HG03025 (cell line): ENCODE data around the gene CD28.
"Not testable (repeated sequence)": the region's sequence is repeated elsewhere in the genome, so short reads cannot be mapped to it uniquely, and the experiment has no call there.

Source experiments
- ATAC-seq: cut with Tn5 transposase; IDR thresholded peaks from one replicate; pipeline ENCODE4 v1.9.1; 2021; ENCODE audit warnings: mild to moderate bottlenecking, moderate library complexity; ENCODE audit not compliant: unreplicated experiment, low FRiP score

CD28 gene

DNA sequence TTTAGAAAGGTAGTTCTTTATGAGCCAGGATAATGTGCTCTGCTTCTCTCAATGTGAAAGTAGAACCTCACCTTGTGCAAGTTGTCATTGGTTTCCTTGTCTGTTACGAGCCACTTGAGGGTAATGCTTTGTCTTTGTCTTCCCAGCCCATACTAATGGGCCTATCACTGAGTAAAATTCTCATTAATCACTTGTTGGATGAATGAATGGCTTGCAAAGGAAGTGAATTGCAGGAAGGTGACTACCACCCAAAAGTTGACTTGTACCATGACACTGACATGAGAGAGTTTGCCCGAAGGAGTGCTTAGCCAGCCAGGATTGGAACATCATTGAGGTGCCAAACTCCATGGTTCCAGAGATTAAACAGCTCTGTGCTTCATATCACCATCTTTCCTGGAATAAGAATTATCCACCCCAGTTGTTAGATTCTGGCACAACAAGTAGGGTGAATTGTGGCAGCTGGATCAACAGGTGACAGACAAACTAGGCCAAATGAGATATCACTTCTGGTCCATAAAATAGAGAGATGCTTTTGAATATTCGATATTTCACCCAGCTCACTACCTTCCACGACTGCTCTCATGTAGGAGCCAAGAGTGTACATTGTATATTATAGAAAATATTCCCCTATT lies 20.5 kb upstream of the CD28 start:
- ATAC-seq = no peak

DNA sequence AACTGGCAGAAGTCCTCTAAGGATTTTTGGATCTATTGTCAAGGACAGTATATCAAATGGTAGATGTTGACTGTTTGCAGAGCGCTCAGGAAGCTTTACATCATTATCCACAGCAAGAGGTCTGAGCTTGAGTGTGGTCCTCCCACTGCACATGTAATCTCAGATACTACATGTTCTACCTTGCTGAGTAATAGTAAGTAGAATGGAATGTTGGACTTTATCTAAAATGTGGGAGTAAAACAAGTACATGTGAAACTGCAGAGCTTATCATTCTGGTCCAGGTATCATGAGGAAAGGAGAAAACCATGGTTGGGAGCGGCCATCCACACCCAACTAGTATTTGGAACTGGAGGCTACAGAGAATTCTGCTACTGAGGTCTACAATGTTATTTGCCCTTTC lies 19.3 kb upstream of the CD28 start:
- ATAC-seq = no peak

DNA sequence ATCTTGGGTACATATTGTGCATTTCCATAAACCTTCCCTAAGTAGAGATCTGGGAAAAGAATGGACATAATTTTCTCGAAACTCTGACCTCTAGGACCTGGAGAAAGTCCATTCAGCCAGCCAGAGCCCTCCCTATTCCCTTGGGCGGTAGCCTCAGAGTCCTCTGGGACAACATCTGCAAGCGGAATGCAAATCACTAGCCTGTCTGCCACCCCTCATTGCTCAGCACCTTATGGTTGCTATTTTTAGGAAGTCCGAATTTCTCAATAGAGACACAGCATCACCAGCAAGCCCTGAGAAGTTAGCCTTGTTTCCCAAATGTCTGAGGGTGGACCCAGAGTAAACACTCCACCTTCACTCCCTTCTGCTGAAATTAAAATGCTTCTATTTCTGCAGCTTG lies 17.6 kb upstream of the CD28 start:
- peak; percentile 49 for ATAC-seq

DNA sequence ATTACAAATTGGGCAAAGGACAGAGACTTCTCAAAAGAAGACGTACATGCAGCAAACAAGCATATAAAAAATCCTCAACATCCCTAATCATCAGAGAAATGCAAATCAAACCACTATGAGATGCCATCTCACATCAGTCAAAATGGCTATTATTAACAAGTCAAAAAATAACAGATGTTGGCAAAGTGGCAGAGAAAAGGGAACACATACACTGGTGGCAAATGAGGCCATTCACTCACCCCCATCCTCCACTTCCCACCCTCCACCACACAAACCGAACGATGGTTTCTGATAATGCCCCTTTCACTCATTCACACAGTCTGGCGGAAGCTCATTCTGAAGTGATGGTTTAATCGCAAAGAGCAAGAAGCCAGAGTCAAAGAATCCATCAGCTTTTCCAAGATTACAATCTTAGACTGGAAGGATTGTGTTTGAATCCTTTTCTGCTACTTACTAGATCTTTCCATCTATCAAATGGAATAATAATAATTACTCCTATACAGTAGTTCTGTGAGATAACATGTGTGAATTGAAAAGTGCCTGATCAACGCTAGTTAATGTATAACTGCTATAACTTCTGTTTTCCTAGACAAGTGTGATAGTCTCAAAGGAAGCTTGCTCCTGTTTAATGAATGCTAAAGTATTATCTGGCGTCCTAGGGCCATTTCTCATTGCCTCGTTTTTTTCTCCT lies 16.9 kb upstream of the CD28 start:
- ATAC-seq = no peak

DNA sequence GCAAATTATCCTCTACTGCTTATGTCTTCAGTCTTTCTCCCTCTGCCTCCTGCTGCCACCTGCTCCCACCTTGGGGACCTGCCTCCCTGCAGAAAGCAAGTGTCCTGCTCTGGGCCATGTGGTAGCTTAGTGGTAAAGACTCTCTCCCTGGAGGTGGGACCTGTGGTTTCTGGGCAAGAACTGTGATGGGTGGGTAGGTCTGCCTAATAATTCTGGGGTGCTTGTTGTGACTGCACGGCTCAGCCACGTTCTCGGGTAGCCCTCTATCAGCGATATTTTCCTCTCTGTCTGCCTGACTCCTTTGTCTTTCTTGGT lies 16.4 kb upstream of the CD28 start:
- ATAC-seq = no peak

DNA sequence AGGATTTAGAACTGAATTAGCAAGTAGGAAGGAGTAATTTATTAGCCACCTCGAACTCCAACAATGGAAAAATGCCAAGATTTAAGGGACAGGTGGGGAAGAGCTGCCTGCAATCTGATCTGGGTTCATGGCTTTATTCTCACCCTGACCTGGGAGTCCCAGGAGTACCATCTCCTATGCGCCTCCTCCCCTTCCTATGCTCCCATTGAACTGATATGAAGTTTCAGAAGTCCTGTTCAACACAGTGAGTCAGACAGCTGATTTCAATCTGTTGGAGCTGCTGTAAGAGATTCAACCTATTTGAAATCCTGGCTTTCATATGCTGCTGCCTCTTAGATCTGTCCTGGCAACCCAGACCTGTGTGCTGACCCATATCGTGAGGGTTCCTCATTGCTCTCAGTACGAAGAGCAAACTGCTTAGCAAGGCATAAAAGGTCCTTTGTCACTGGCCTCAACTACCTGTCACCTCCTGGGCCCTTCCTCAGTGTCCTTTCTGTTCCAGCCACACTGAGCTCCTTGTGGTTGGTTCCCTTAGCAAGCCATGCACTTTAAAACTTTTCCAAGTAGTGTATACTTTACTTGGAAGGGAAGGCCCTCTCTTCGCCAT lies 15.9 kb upstream of the CD28 start:
- ATAC-seq = no peak

DNA sequence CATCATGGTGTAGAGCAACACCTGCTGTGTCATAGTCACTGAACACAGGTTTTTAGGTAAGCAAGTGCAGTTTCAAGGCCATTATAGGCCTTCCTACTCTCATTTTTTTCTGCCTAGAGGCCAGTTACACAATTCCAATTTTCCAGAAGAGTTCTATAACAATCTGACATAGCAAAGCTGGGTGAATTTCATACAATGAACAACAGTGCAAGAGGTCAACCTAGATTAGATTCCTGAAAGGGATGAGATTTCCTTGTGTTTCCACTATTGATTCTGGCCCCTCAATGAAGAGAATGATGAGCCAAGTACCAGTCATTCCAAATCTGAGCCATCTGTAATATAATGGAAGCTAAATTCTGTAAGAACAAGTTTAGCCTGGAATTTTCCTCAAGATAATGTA lies 15.3 kb upstream of the CD28 start:
- no peak for ATAC-seq

DNA sequence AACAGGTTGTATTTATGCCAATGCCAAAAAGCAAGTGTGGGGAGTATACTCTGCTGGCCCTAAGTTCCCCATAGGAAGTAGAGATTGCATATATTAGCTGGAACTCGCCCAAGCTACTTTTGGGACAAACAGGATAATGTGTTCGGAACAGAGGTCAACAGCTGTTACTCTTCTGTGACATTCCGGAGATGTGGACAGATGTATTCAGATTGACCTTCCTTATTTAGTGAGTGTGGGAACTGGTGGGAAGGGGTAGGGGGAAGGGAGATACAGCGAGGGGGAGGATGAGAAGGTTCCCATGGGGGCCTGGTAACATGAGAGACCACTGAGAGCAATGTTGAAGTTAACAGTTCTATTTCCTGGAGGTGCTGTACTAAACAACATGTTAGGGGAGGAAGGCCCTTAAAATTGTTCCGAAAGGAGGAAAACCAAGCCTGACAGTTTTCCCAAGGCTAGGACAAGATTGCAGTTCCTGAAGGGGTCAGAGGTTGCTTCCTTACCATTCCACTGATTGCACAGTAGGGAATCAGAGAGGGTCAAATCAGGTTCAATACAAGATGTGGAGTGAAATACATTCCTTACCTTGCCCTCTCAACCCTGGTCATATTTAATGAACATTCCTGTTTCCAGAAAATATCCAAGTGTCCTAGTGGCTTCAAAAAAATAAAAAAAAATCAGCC lies 14.3 kb upstream of the CD28 start:
- no peak for ATAC-seq

DNA sequence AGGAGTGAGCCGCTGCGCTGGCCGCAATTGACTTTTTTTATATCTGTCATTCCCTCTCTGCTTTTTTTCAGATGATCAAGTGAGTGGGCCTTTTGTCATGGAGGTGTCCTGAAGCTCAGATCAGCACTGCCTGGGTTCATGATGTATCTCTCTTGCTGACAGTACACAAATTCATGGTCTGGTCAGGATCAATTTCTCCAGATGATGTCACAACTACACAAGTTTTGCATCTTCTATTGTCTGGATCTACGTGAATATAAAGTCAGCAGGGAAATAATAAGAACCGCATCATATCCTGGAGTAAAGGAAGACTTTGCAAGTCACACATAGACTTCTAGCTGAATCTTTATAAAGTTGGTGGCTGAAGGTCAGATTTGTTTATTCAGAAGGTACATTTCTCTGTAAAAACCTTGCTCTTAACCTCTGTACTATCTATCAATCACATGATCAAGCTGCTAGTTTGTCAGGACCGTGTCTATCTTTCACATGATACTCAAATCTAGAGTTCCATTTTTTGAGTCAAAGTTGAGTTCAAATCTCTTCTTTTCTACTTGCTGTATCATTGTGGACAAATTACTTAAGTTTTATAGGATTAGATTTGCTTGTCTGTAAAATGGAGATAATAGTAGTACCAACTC lies 13.1 kb upstream of the CD28 start:
- no peak for ATAC-seq

DNA sequence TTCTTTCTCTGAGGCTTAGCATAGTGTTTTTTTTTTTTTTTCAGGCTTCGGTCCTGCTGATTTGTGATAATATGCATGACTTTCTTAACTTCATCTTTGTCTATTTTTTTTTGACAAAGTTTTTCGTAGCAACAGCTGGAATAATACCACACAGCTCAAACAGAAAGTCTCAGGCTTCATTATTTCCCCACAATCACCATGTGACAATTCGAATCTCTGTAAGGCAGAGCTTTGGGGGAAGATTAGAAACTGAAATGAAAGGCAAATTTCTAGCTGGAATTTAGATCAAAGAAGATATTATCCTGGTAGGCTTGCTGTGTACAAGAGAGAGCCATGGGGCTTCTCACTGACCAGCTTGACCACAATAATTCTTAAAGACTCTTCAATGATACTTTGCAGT lies 12.2 kb upstream of the CD28 start:
- ATAC-seq = no peak

DNA sequence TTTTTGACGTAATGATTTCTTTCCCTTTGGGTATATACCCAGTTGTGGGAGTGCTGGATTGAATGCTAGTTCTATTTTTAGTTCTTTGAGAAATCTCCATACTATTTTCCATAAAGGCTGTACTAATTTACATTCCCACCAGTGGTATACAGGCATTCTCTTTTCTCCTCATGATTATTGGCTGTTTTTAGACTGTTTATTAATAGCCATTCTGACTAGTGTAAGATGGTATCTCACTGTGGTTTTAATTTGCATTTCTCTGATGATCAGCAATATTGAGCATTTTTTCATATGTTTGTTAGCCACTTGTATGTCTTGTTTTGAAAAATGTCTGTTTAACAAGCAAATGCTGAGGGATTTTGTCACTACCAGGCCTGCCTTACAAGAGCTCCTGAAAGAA lies 9.2 kb upstream of the CD28 start:
- ATAC-seq = no peak

DNA sequence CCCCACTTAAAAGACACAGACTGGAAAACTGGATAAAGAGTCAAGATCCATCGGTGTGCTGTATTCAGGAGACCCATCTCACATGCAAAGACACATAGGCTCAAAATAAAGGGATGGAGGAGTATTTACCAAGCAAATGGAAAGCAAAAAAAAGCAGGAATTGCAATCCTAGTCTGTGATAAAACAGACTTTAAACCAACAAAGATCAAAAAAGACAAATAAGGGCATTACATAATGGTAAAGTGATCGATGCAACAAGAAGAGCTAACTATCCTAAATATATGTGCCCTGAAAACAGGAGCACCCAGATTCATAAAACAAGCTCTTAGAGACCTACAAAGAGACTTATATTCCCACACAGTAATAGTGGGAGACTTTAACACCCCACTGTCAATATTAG lies 8.7 kb upstream of the CD28 start:
- ATAC-seq = not testable (repeated sequence)

DNA sequence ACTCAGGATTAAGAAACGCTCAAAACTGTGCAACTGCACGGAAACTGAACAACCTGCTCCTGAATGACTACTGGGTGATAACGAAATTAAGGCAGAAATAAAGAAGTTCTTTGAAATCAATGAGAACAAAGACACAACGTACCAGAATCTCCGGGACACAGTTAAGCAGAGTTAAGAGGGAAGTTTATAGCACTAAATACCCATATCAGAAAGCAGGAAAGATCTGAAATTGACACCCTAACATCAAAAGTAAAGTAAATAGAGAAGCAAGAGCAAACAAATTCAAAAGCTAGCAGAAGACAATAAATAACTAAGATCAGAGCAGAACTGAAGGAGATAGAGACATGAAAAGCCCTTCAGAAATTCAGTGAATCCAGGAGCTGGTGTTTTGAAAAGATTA lies 8.0 kb upstream of the CD28 start:
- ATAC-seq = not testable (repeated sequence)

DNA sequence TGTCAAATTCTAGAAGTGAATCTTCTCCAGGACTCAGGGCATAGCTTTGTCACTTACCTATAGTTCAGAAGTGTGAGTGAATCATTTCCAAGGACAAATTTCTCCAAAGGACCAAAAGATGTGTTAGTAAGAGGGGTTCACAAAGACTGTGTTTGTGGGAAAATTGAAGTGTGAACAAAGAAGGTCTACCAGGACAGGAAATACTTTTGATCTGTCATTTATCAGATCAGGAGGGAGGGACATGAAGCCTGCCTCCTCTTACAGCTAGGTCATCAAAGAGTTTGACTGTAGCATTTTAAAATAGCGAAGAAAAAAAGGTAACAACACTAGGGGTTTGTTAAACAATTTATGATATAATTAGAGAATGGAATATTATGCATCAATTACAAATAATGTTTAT lies 2.0 kb upstream of the CD28 start:
- no peak for ATAC-seq

DNA sequence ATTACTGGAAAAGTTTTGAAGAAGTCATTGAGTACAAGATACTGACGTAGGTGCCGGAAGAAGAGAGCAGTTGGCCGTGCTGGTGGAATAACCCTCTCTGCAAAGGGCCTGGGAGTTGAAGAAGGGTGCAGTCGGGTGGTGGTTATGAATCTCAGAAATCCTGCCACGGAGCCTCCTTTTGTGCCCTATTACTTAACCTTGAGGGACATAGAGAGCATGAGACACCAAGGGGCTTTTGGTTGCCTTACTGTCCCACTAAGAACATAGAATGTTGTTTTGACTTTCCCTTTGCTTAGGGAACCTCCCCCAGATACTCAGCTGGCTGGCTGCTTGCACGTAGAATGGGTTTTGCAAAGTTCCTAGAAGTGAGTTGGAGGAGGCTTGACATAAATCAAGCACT lies 1.3 kb upstream of the CD28 start:
- ATAC-seq = no peak

DNA sequence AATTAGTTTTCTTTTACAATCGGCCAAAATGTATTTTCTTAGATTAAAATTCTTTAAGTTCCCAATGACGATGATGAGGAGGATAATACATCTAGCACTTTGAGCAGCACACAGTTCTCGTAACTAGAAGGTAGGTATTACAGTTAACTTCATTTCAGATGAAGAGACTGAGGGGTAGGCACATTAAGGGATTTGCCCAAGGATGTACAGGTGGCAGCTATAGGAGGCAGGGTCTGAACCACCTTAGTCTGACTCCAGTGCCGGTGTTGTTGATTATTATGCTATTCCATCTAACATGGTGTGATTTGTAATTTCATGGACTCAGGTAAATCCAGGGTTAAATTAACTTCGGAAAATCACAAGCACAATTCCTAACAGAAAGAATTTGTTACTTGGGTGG lies 1.1 kb downstream of the CD28 start:
- ATAC-seq = no peak

DNA sequence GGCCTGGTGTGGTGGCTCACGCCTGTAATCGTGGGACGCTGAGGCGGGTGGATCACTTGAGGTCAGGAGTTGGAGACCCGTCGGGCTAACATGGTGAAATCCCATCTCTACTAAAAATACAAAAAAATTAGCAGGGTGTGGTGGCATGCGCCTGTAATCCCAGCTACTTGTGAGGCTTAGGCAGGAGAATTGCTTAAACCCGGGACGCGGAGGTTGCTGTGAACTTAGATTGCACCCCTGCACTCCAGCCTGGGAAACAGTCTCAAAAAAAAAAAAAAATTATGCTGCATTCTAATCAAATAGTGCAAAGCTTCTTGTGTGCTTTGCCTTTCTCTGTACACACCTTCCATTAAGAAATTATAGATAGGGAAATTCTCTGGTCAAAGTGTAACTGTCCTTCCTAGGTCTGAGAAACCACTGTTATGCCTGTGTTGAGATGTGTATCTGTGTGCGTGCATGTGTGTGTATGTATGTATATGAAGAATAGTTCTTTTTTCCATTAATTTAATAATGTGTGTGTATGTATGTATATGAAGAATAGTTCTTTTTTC lies 2.5 kb downstream of the CD28 start:
- ATAC-seq = no peak

DNA sequence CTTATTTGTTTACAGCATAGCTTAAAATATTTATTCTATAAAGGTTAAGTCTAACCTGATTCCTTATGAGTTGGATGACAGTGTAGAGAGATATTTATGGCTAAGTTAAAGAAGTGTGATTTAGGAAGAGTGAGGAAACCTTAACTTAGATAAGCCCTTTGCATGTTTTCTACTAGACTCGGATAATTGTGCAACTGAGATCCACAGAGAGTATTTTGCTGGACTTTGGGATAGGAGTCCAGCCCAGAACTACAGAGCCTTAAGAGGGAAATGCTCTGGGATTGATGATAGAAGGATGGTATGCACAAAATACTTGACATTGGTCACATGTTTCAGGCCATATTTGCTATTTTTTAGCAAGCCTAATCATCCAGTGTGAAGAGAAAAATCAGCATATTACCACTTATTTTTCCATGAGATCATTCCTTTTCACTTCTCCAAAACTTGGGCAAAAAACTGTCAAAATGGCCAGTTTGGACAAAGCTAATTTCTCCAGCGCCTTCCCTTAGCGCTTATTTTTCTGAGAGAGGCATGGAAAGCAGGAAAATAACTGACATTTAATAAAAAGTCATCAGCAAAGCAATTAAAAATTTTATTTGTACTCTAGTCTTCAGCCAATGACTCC lies 3.1 kb downstream of the CD28 start:
- no peak for ATAC-seq

DNA sequence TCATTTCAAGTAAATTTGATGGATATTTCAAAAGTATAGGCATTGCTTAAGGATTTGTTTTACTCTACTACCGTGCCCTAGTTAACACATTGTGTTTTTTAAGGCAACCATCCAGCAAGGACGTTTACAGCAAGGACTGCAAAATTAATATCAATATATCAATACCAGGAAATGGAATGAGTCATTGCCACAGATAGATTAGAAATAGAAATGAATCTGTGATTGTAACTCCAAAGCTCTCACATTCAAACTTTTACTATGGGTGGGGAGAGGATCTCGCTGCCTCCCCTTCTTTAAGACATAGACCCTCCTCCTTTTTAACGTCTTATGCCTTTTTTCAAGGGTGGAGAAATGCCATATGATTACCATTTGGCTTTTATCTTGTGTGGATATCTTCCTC lies 3.8 kb downstream of the CD28 start:
- no peak for ATAC-seq

DNA sequence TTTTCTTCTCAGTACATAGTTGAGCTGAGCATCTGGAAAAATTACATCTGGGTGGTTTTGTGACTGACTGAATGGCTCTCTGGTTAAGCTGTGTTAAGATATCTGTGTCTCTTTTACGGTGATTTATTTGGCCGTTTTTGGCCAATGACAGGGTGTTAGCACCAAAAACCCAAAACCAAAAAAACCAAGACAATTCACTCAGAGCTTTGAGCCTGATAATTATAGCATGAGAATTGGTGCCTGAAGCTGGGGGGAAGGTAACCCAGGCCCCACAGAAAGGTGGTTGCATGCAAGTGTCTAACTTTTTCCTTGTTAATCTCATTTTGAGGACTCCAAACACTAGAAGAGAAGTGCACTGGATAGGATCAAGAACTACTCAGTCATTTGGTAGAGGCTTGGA lies 4.5 kb downstream of the CD28 start:
- no peak for ATAC-seq

DNA sequence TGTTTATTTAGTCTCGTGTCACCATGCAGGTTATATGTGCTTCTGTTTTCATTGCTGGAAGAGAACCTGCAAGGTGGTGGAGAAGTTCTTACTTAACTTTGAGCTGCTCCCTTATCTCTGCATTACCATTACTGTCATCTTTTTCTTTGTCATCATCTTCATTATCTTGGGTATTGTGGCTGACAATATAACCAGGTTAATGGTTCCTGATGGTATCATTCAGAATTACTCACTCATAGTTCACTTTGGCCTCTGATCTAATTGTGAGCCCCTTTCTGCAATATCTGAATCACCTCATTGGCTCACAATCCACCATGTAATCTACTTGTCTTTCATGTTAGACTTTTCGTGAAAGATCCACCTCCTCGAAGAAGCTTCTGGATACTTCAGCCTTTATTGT lies 5.0 kb downstream of the CD28 start:
- no peak for ATAC-seq
